Measurements from ENCODE around the gene MARCHF3.

DNA sequence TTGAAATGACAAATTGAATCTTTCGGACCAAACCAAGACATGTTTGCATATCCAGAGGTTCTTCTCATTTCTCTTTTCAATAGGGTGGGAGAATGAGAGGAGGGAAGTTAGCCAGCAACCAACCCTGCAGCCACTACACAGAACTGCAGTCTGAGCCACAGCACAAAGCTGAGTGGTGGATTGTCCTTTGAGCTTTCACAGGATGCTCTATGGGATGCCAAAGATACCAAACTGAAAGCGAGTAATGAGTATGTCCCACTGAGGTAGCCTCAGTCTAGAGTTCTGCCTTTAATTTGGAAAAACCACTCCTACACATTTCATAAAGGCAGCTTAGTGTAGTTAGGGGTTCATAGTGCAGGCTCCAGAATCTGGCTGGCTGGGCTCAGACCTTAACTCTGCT lies 114.9 kb downstream of the MARCHF3 start:
- TF ChIP-seq, protein P1, sequence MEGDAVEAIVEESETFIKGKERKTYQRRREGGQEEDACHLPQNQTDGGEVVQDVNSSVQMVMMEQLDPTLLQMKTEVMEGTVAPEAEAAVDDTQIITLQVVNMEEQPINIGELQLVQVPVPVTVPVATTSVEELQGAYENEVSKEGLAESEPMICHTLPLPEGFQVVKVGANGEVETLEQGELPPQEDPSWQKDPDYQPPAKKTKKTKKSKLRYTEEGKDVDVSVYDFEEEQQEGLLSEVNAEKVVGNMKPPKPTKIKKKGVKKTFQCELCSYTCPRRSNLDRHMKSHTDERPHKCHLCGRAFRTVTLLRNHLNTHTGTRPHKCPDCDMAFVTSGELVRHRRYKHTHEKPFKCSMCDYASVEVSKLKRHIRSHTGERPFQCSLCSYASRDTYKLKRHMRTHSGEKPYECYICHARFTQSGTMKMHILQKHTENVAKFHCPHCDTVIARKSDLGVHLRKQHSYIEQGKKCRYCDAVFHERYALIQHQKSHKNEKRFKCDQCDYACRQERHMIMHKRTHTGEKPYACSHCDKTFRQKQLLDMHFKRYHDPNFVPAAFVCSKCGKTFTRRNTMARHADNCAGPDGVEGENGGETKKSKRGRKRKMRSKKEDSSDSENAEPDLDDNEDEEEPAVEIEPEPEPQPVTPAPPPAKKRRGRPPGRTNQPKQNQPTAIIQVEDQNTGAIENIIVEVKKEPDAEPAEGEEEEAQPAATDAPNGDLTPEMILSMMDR (conservative IDR thresholded peaks at IDR 0.05; ENCODE audit: low read length): no peak
- TF ChIP-seq EZH2phosphoT487 (IDR thresholded peaks at IDR 0.05; ENCODE audit: borderline replicate concordance): no peak

All from Loucy (cell line).